Hepatocyte (in vitro differentiated cells): ENCODE data around the gene DIAPH1. TPM values are rescaled to one million over a fixed set of nuclear protein-coding genes. Genes with fewer than 3 reads are reported as not detected.

Experiments
- DNase-seq: peaks from one replicate; pipeline ENCODE4 v3.0.0-alpha.2; 2016; ENCODE audit warnings: low spot score
- H2AFZ ChIP-seq: fragments of 200-600 bp; sonication (generic); 2 replicates; pipeline ENCODE4 v1.6.0; 2016; ENCODE audit warnings: antibody characterized with exemption, mild to moderate bottlenecking
- H3K27ac ChIP-seq: fragments of 200-600 bp; sonication (generic); 2 replicates; pipeline ENCODE4 v1.5.1; 2016; ENCODE audit warnings: mild to moderate bottlenecking
- H3K27me3 ChIP-seq: fragments of 200-600 bp; sonication (generic); 2 replicates; pipeline ENCODE4 v1.6.1; 2016
- H3K36me3 ChIP-seq: fragments of 200-600 bp; sonication (generic); replicated peaks from 2 replicates; pipeline ENCODE4 v1.5.1; 2016; ENCODE audit warnings: low read depth; ENCODE audit not compliant: insufficient read depth
- H3K4me1 ChIP-seq: fragments of 200-600 bp; sonication (generic); 2 replicates; pipeline ENCODE4 v1.5.1; 2016; ENCODE audit warnings: mild to moderate bottlenecking, moderate library complexity; ENCODE audit not compliant: insufficient read depth
- H3K4me2 ChIP-seq: fragments of 200-600 bp; sonication (generic); 2 replicates; pipeline ENCODE4 v1.6.0; 2016
- H3K4me3 ChIP-seq: fragments of 200-600 bp; sonication (generic); 2 replicates; pipeline ENCODE4 v1.5.1; 2016; ENCODE audit warnings: mild to moderate bottlenecking
- H3K79me2 ChIP-seq: fragments of 200-600 bp; sonication (generic); 2 replicates; pipeline ENCODE4 v1.6.0; 2017; ENCODE audit warnings: mild to moderate bottlenecking
- H3K9me2 ChIP-seq: fragments of 200-600 bp; sonication (generic); replicated peaks from 2 replicates; pipeline ENCODE4 v1.6.0; 2017; ENCODE audit warnings: mild to moderate bottlenecking; ENCODE audit not compliant: insufficient read depth
- H3K9me3 ChIP-seq: fragments of 200-600 bp; sonication (generic); 2 replicates; pipeline ENCODE4 v1.5.1; 2016; ENCODE audit warnings: low read depth, mild to moderate bottlenecking
- H4K20me1 ChIP-seq: fragments of 200-600 bp; sonication (generic); 2 replicates; pipeline ENCODE4 v1.6.0; 2016; ENCODE audit warnings: mild to moderate bottlenecking; ENCODE audit not compliant: insufficient read depth, poor library complexity, severe bottlenecking
- CTCF ChIP-seq: fragments of 200-600 bp; sonication (generic); IDR thresholded peaks from 2 replicates; pipeline ENCODE4 v1.5.1; 2016; ENCODE audit warnings: antibody characterized with exemption, mild to moderate bottlenecking; ENCODE audit not compliant: poor library complexity
- EZH2 ChIP-seq: fragments of 200-600 bp; sonication (generic); IDR thresholded peaks from 2 replicates; pipeline ENCODE4 v1.6.1; 2016; ENCODE audit warnings: antibody characterized with exemption, mild to moderate bottlenecking, borderline replicate concordance
- EZH2phosphoT487 ChIP-seq: fragments of 200-600 bp; sonication (generic); IDR thresholded peaks from one replicate; pipeline ENCODE4 v1.6.1; 2018; ENCODE audit warnings: antibody characterized with exemption, mild to moderate bottlenecking, low read depth, moderate library complexity; ENCODE audit not compliant: unreplicated experiment, severe bottlenecking
- WGBS: methylation state at CpG from one replicate; pipeline ENCODE4 v1.1.6; 2016; ENCODE audit warnings: low lambda C conversion rate; ENCODE audit errors: missing lambda C conversion rate; 5-methylcytosine and 5-hydroxymethylcytosine counted together
- polyA plus RNA-seq: library from polyadenylated mRNA; unstranded; fragments of >200 nt; fragmentation: Nextera tagmentation; extraction: Ambion mirVana; gene quantifications from 2 replicates; pipeline ENCODE4 v1.2.1, GENCODE V29; 2016
- total RNA-seq: library from RNA; depleted of rRNA; stranded (reverse); fragments of >200 nt; gene quantifications from 2 replicates; pipeline ENCODE4 v1.2.3, GENCODE V29; 2014

DIAPH1 gene
- total and polyA plus RNA-seq, 2 experiments from 2014 or later, result 56.6 to 62.4 TPM

- peaks cover 2% of the 10 kb centered on the region for H3K79me2 ChIP-seq
- 47% methylated on average over 11 of the region's 11 CpGs for WGBS
- H3K4me1 ChIP-seq, result peaks cover 29% of the 10 kb centered on the region
- no peaks in the 10 kb centered on the region for H3K27me3 ChIP-seq
- H4K20me1 ChIP-seq, result no peaks in the 10 kb centered on the region
- no peak overlapping the region for H2AFZ ChIP-seq
- TF ChIP-seq EZH2phosphoT487 (no peak), EZH2 (no peak), CTCF (no peak)
- no peak overlapping the region for H3K4me3 ChIP-seq
- peak overlapping the region; percentile 70 for H3K4me2 ChIP-seq
- no peaks in the 10 kb centered on the region for H3K36me3 ChIP-seq
- no peaks in the 10 kb centered on the region for H3K9me3 ChIP-seq
- DNase-seq, result peak; percentile 52
- peak overlapping the region; percentile 94 for H3K27ac ChIP-seq
- no peaks in the 10 kb centered on the region for H3K9me2 ChIP-seq
Observed at GRCh38 chr5:141507387-141508091, 111.3 kb downstream of the DIAPH1 start.

GRCh38 chr5:141506381-141507155 lies 112.2 kb downstream of the DIAPH1 start:
- peak overlapping the region; percentile 94 for H3K27ac ChIP-seq
- H3K9me2 ChIP-seq, result no peaks in the 10 kb centered on the region
- no peak for DNase-seq
- peaks cover 29% of the 10 kb centered on the region for H3K4me1 ChIP-seq
- no peaks in the 10 kb centered on the region for H3K27me3 ChIP-seq
- no peaks in the 10 kb centered on the region for H3K9me3 ChIP-seq
- H3K79me2 ChIP-seq, result no peaks in the 10 kb centered on the region
- H3K4me3 ChIP-seq, result no peak overlapping the region
- no peak for TF ChIP-seq EZH2
- no peak for TF ChIP-seq CTCF
- no peak for TF ChIP-seq EZH2phosphoT487
- 78% methylated on average over 8 of the region's 8 CpGs for WGBS
- H4K20me1 ChIP-seq, result no peaks in the 10 kb centered on the region
- no peak overlapping the region for H2AFZ ChIP-seq
- no peaks in the 10 kb centered on the region for H3K36me3 ChIP-seq
- H3K4me2 ChIP-seq, result peak overlapping the region; percentile 70

DNA sequence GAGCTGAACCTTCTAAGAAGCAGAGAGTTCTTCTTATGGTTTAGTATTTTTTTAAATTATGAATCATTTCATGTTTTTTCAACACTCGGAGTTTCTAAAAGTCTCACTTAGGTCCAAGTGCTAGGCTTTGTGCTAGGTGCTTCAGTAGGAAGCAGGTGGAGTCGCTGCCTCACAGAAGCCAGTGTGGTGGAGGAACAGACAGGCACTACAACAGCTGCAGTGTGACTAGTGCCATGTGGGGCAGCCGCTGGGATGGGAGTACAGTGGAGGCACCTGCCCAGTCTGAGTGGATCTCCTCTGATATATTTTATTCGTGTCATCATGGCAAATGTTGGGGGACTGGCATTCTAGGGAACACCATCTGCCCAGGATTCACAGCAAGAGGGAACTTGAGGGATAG lies 114.6 kb downstream of the DIAPH1 start:
- Histone ChIP-seq H3K4me2 (no peak overlapping the region), H3K36me3 (no peaks in the 10 kb centered on the region), H2AFZ (no peak overlapping the region), H3K4me3 (no peak overlapping the region), H3K79me2 (no peaks in the 10 kb centered on the region), H3K4me1 (peaks cover 24% of the 10 kb centered on the region), H4K20me1 (no peaks in the 10 kb centered on the region), H3K27me3 (no peaks in the 10 kb centered on the region), H3K9me3 (no peaks in the 10 kb centered on the region), H3K27ac (no peak overlapping the region), H3K9me2 (no peaks in the 10 kb centered on the region)
- DNase-seq, result no peak
- TF ChIP-seq EZH2phosphoT487, result no peak
- no peak for TF ChIP-seq EZH2
- no peak for TF ChIP-seq CTCF
- WGBS, result 98% methylated on average over 4 of the region's 4 CpGs
